NB4 (cell line): ENCODE data around the gene TRPM1.

ENCODE experiments used
- DNase-seq: peaks from one replicate; pipeline ENCODE4 v3.0.0; 2010; ENCODE audit warnings: low read depth
- H3K4me3 ChIP-seq: one replicate; pipeline ENCODE4 v1.5.1; 2011; ENCODE audit warnings: mild to moderate bottlenecking, low read depth, low read length, moderate library complexity
- MYC ChIP-seq: IDR thresholded peaks from 2 replicates; pipeline ENCODE4 v1.6.1; 2011; ENCODE audit warnings: low read depth, low read length
- POLR2A ChIP-seq: IDR thresholded peaks from 2 replicates; pipeline ENCODE4 v1.6.1; 2011; ENCODE audit warnings: mild to moderate bottlenecking; ENCODE audit not compliant: insufficient read length; ENCODE audit errors: extremely low read depth
- TF ChIP-seq, protein P1 (sequence below): IDR thresholded peaks from 2 replicates; pipeline ENCODE4 v1.6.1; 2011; ENCODE audit warnings: low read depth, low read length
- TF ChIP-seq, protein P2 (sequence below): IDR thresholded peaks from one replicate; pipeline ENCODE4 v1.5.1; 2012; ENCODE audit warnings: low read depth, low read length

Gene TRPM1

DNA sequence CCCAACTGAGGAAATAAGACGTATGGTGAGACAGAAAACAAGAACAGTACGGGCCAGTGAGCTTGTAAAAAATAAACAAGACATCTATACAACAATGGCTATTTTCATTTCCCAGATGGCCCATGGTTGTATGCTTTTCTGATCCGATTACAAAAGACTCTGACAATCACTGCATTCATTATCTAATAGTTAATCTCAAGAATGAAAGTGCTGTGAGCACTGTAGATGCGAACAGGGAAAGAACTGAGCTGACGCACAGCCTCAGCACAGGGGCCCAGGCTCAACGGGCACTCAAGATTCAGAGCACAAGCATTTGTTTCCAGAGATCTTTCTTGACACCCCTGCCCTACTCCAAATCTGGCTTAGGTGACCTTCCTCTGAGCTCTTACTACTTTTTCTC, 117.0 kb downstream of the TRPM1 start:
- TF ChIP-seq POLR2A (no peak), MYC (no peak)
- TF ChIP-seq, protein P1, sequence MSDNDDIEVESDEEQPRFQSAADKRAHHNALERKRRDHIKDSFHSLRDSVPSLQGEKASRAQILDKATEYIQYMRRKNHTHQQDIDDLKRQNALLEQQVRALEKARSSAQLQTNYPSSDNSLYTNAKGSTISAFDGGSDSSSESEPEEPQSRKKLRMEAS, result no peak
- TF ChIP-seq, protein P2, sequence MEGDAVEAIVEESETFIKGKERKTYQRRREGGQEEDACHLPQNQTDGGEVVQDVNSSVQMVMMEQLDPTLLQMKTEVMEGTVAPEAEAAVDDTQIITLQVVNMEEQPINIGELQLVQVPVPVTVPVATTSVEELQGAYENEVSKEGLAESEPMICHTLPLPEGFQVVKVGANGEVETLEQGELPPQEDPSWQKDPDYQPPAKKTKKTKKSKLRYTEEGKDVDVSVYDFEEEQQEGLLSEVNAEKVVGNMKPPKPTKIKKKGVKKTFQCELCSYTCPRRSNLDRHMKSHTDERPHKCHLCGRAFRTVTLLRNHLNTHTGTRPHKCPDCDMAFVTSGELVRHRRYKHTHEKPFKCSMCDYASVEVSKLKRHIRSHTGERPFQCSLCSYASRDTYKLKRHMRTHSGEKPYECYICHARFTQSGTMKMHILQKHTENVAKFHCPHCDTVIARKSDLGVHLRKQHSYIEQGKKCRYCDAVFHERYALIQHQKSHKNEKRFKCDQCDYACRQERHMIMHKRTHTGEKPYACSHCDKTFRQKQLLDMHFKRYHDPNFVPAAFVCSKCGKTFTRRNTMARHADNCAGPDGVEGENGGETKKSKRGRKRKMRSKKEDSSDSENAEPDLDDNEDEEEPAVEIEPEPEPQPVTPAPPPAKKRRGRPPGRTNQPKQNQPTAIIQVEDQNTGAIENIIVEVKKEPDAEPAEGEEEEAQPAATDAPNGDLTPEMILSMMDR, result no peak
- H3K4me3 ChIP-seq, result no peak overlapping the region
- no peak for DNase-seq

DNA sequence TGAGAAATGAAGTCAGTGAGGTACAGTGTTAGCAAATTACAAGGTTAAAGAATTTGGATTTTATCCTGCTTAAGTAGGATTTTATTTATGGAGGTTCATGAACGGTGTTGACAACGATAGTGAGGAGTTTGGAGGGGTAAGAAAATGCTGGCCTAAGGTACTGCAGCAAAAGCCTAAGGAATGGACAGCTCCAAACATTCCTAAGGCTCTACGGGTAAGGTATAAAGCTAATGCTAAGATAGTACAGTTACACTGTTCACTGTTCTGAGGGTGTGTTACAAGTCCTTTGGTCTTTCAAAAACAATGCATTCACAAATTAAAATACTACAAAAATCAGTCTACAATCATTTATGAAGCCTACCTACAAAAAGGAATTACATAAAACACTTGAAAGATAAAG, 117.4 kb downstream of the TRPM1 start:
- TF ChIP-seq, protein P2, result no peak
- TF ChIP-seq POLR2A (no peak), MYC (no peak)
- TF ChIP-seq, protein P1, result no peak
- no peak overlapping the region for H3K4me3 ChIP-seq
- DNase-seq, result no peak

- DNase-seq, result peak; percentile 34
- no peak overlapping the region for H3K4me3 ChIP-seq
- TF ChIP-seq MYC, result no peak
- TF ChIP-seq, protein P2, result no peak
- TF ChIP-seq POLR2A, result no peak
- TF ChIP-seq, protein P1, result no peak
Observed at GRCh38 chr15:30979457-30979856, 122.1 kb downstream of the TRPM1 start.

DNA sequence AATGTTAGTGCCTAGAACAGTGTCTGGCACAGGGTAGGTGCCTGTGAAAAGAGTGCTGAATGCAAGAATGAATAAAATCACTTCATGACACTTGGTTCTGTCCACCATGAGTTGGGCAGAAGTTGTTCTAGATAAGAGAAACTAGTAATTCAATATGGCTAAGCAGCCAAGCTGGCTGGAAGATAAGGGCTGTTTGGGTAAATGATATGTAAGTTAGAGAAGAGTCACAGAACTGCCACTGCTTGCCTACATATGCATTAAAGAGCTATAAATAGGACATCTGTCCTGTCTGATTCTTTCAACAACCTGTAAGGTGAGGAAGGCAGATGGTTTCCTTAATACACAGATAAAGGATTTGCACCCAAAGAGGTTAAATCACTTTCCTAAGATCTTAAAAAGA, 123.2 kb downstream of the TRPM1 start:
- DNase-seq, result no peak
- no peak overlapping the region for H3K4me3 ChIP-seq
- TF ChIP-seq MYC (no peak), POLR2A (no peak)
- TF ChIP-seq, protein P1, result no peak
- TF ChIP-seq, protein P2, result no peak

DNA sequence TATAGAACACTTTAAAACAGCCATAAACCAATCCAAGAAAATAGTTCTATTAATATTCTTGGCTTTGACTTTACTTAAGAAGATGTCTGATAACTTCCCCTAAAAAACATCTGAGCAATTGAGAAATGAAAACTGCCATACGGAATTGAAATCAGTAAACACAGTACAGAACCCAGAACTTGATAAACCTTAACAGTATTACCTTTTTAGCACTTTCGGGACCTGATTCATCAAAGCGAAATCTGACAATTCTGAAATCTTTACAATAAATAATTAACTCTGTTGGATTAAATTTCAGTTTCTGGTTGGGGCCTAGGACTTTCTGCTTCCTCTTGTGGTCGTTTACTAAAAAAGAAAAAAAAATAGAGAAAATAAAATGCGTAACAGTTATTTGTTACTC, 127.4 kb downstream of the TRPM1 start:
- no peak for DNase-seq
- no peak overlapping the region for H3K4me3 ChIP-seq

More for the DNA sequence above, 127.4 kb downstream of the TRPM1 start:
- TF ChIP-seq, protein P1, result no peak
- TF ChIP-seq POLR2A (no peak), MYC (no peak)
- TF ChIP-seq, protein P2, result no peak
